Nephron (organoid): ENCODE data around the gene LMTK2.

ENCODE experiments used
- H3K27ac Mint-ChIP-seq, 3 experiments: 2 replicates each; pipeline ENCODE4 v1.8.0; 2020; ENCODE audit warnings: mixed read lengths in 3 of 3, mild to moderate bottlenecking in 2 of 3, moderate library complexity in 1 of 3
- H3K27me3 Mint-ChIP-seq: 2 replicates; pipeline ENCODE4 v1.8.0; 2021; ENCODE audit warnings: low read depth, mild to moderate bottlenecking, moderate library complexity, mixed read lengths
- H3K36me3 Mint-ChIP-seq: 2 replicates; pipeline ENCODE4 v1.8.0; 2020; ENCODE audit warnings: low read depth, mixed read lengths
- H3K4me1 Mint-ChIP-seq: 2 replicates; pipeline ENCODE4 v1.8.0; 2020; ENCODE audit warnings: mixed read lengths
- H3K4me3 Mint-ChIP-seq, 3 experiments: 2 replicates each; pipeline ENCODE4 v1.8.0; 2020; ENCODE audit warnings: mild to moderate bottlenecking in 3 of 3, mixed read lengths in 3 of 3, moderate library complexity in 2 of 3
- H3K9me3 Mint-ChIP-seq: 2 replicates; pipeline ENCODE4 v1.8.0; 2020; ENCODE audit warnings: mixed read lengths
- TF ChIP-seq, protein P1 (sequence below), 3 experiments: fragments of 200-600 bp; sonication (generic); IDR thresholded peaks; one replicate each; pipeline ENCODE4 v1.5.0; 2021; ENCODE audit warnings: antibody characterized with exemption in 3 of 3; ENCODE audit not compliant: unreplicated experiment in 3 of 3

The LMTK2 gene

DNA sequence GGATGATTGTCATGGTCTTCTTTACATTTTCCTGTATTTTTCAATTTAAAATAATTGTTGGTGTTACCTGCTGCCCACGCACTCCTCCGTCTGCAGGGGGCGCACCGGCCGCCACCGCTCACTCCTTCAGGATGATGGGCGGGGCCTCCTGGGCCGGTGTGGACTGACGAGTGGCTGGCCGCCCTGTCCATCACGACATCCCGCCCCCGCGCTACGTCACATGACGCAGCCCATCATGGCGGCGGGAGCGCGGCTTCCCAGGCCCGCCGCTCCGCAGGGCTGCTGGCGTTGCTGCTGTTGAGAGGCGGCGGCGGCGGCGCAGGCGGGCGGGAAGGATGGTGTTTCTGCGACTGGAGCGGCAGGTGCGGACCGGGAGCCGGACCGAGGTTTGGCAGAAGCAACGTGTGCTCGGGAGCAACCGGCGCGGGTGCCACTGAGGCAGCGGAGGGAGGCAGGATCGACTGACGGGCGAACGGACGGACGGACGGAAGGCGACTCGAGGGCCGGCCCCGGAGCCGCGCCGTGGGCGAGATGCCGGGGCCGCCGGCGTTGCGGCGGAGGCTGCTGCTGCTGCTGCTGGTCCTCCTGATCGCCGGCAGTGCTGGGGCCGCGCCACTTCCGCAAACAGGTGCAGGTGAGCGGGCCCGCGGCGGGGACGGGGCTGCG is at the start of gene LMTK2:
TSS of gene LMTK2 (plus strand) at position 216 of the 666 bp plus-strand sequence. CDS start at position 532, 316 bp downstream.
- Mint-ChIP-seq H3K27ac (peak within 1 kb of the TSS in 2 of 3 experiments; percentile 70 to 91), H3K27me3 (no peaks in the 10 kb centered on the region), H3K9me3 (peaks cover 3% of the 10 kb centered on the region), H3K36me3 (no peaks in the 10 kb centered on the region), H3K4me3 (peak within 1 kb of the TSS; percentile 93 to 97 (median 96)), H3K4me1 (peaks cover 21% of the 10 kb centered on the region)
- TF ChIP-seq, protein P1, sequence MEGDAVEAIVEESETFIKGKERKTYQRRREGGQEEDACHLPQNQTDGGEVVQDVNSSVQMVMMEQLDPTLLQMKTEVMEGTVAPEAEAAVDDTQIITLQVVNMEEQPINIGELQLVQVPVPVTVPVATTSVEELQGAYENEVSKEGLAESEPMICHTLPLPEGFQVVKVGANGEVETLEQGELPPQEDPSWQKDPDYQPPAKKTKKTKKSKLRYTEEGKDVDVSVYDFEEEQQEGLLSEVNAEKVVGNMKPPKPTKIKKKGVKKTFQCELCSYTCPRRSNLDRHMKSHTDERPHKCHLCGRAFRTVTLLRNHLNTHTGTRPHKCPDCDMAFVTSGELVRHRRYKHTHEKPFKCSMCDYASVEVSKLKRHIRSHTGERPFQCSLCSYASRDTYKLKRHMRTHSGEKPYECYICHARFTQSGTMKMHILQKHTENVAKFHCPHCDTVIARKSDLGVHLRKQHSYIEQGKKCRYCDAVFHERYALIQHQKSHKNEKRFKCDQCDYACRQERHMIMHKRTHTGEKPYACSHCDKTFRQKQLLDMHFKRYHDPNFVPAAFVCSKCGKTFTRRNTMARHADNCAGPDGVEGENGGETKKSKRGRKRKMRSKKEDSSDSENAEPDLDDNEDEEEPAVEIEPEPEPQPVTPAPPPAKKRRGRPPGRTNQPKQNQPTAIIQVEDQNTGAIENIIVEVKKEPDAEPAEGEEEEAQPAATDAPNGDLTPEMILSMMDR (IDR thresholded peaks at IDR 0.05; ENCODE audit: unreplicated experiment in 3 of 3): peak; percentile 90 to 98 (median 91)

DNA sequence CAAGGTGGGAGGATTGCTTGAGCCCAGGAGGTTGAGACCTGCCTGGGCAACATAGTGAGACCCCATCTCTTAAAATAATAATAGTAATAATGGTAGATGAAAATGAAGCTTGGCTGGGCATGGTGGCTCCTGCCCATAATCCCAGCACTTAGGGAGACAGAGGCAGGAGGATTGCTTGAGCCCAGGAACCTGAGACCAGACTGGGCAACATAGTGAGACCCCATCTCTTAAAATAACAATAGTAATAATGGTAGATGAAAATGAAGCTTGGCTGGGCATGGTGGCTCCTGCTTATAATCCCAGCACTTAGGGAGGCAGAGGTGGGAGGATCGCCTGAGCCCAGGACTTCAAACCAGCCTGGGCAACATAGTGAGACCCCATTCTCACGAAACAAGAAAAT is 49.5 kb upstream of the LMTK2 start:
- no peaks in the 10 kb centered on the region for H3K4me1 Mint-ChIP-seq
- H3K36me3 Mint-ChIP-seq: no peaks in the 10 kb centered on the region
- no peak overlapping the region for H3K4me3 Mint-ChIP-seq
- H3K9me3 Mint-ChIP-seq: peaks cover 2% of the 10 kb centered on the region
- no peak overlapping the region for H3K27ac Mint-ChIP-seq
- TF ChIP-seq, protein P1 (IDR thresholded peaks at IDR 0.05; ENCODE audit: unreplicated experiment in 3 of 3): no peak
- peaks cover 12% of the 10 kb centered on the region for H3K27me3 Mint-ChIP-seq

DNA sequence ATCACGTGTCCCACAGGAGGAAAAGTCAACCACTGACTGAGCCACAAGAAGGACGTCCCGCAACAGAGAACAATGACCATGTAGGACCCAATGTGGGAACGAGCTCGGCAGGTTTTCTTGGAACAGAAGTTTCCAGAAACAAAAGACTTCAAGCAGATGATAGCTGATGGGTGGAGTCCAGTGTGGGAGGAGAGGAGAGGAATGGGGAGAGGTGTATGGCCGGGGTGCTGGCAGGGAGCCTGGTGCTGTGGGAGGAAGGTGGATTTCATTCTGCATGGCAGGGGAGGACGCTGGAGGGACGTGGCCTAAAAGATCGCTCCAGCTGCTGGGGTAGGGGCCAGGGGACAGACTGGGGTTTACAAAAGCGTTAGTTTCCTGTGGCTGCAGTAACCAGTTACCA is 48.5 kb upstream of the LMTK2 start:
- TF ChIP-seq, protein P1 (IDR thresholded peaks at IDR 0.05; ENCODE audit: unreplicated experiment in 3 of 3): no peak
- Mint-ChIP-seq H3K36me3 (no peaks in the 10 kb centered on the region), H3K4me3 (no peak overlapping the region), H3K27ac (no peak overlapping the region), H3K27me3 (peaks cover 6% of the 10 kb centered on the region), H3K9me3 (peaks cover 6% of the 10 kb centered on the region), H3K4me1 (no peaks in the 10 kb centered on the region)

DNA sequence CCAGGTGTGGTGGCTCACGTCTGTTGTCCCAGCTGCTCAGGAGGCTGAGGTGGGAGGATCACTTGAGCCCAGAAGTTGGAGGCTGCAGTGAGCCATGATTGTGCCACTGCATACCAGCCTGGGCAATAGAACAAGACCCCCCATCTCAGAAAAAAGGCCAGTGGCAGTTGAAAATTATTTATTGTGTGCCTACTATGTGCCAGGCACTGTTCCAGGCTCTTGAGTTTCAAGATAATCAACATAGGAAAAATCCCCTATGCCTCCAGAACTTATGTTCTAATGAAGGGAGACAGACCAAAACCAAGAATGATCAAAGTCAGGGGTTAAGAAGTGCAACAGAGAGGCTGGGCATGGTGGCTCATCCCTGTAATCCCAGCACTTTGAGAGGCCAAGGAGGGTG is 42.4 kb upstream of the LMTK2 start:
- TF ChIP-seq, protein P1 (IDR thresholded peaks at IDR 0.05; ENCODE audit: unreplicated experiment in 3 of 3): no peak
- Mint-ChIP-seq H3K4me1 (no peaks in the 10 kb centered on the region), H3K36me3 (peaks cover 4% of the 10 kb centered on the region), H3K27ac (no peak overlapping the region), H3K9me3 (peaks cover 12% of the 10 kb centered on the region), H3K27me3 (no peaks in the 10 kb centered on the region), H3K4me3 (no peak overlapping the region)

DNA sequence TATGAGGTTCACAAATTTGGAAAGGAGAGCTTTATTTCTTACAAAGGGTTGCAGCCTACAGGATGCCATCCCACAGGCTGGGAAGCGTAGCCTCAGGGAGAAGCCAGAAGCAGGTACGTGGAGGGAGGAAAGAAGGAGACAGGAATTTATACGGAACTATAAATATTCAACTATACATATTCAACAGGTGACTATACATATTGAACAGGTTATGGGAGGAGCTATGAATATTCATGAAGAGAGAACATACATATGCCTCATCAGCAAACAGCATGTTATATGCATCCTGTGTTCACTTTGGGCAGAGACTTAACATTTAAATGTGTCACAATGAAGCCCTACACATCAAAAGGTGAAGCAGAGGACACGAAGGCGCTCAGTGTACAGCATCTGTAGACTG is 40.5 kb upstream of the LMTK2 start:
- no peaks in the 10 kb centered on the region for H3K4me1 Mint-ChIP-seq
- no peak overlapping the region for H3K27ac Mint-ChIP-seq
- peaks cover 12% of the 10 kb centered on the region for H3K9me3 Mint-ChIP-seq
- H3K36me3 Mint-ChIP-seq: peaks cover 4% of the 10 kb centered on the region
- no peaks in the 10 kb centered on the region for H3K27me3 Mint-ChIP-seq
- TF ChIP-seq, protein P1 (IDR thresholded peaks at IDR 0.05; ENCODE audit: unreplicated experiment in 3 of 3): no peak
- H3K4me3 Mint-ChIP-seq: no peak overlapping the region

DNA sequence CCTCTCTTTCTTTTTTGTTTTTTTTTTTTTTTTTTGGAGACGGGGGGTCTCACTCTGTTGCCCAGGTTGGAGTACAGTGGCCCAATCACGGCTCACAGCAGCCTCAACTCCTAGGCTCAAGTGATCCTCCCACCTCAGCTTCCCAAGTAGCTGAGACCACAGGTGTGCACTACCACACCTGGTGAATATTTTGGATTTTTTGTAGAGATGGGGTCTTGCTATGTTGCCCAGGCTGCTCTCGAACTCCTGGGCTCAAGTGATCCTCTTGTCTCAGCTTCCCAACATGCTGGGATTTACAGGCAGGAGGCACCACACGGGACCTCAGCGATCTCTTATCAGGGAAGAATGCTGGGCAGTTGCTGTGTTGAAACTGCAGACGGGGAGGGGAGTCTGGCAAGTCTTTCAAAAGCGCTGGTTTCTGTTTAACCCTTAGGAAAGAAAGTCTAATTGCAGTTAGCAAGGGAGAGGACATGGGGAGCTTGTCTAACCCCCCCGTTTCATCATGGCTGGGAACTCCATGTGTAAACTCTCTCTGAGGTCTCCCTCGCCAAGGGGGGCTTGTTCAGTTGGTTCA is 39.6 kb upstream of the LMTK2 start:
- Mint-ChIP-seq H3K9me3 (peaks cover 12% of the 10 kb centered on the region), H3K27ac (no peak overlapping the region), H3K4me1 (no peaks in the 10 kb centered on the region), H3K27me3 (no peaks in the 10 kb centered on the region), H3K4me3 (no peak overlapping the region), H3K36me3 (peaks cover 4% of the 10 kb centered on the region)
- TF ChIP-seq, protein P1 (IDR thresholded peaks at IDR 0.05; ENCODE audit: unreplicated experiment in 3 of 3): no peak
